Osteocyte (in vitro differentiated cells): ENCODE data around the gene NINJ2. TPM values are rescaled to one million over a fixed set of nuclear protein-coding genes. Genes with fewer than 3 reads are reported as not detected.

Source experiments
- DNase-seq: peaks from one replicate; pipeline ENCODE4 v3.0.0; 2021; ENCODE audit warnings: mixed read lengths; ENCODE audit not compliant: unreplicated experiment; ENCODE audit errors: extremely low spot score
- H3K27ac Mint-ChIP-seq: one replicate; pipeline ENCODE4 v1.8.0; 2021; ENCODE audit warnings: mild to moderate bottlenecking, mixed read lengths; ENCODE audit not compliant: unreplicated experiment
- H3K27me3 Mint-ChIP-seq: one replicate; pipeline ENCODE4 v1.8.0; 2021; ENCODE audit warnings: mixed read lengths; ENCODE audit not compliant: unreplicated experiment
- H3K36me3 Mint-ChIP-seq: one replicate; pipeline ENCODE4 v1.8.0; 2021; ENCODE audit warnings: mixed read lengths; ENCODE audit not compliant: unreplicated experiment
- H3K4me1 Mint-ChIP-seq: one replicate; pipeline ENCODE4 v1.8.0; 2021; ENCODE audit warnings: mixed read lengths; ENCODE audit not compliant: unreplicated experiment
- H3K4me3 Mint-ChIP-seq: one replicate; pipeline ENCODE4 v1.8.0; 2021; ENCODE audit warnings: mild to moderate bottlenecking, moderate library complexity, mixed read lengths; ENCODE audit not compliant: unreplicated experiment
- H3K9me3 Mint-ChIP-seq: one replicate; pipeline ENCODE4 v1.8.0; 2021; ENCODE audit warnings: mixed read lengths; ENCODE audit not compliant: unreplicated experiment
- CTCF ChIP-seq: fragments of 200-600 bp; sonication (generic); IDR thresholded peaks from 2 replicates; pipeline ENCODE4 v1.5.0; 2021; ENCODE audit warnings: antibody characterized with exemption, mild to moderate bottlenecking, moderate library complexity
- total RNA-seq: library from RNA; stranded (reverse); gene quantifications from 2 replicates; pipeline ENCODE4 v1.2.1, GENCODE V29; 2021

Gene NINJ2
- total RNA-seq, 1 donor from 2014 or later, result 2.3 TPM

DNA sequence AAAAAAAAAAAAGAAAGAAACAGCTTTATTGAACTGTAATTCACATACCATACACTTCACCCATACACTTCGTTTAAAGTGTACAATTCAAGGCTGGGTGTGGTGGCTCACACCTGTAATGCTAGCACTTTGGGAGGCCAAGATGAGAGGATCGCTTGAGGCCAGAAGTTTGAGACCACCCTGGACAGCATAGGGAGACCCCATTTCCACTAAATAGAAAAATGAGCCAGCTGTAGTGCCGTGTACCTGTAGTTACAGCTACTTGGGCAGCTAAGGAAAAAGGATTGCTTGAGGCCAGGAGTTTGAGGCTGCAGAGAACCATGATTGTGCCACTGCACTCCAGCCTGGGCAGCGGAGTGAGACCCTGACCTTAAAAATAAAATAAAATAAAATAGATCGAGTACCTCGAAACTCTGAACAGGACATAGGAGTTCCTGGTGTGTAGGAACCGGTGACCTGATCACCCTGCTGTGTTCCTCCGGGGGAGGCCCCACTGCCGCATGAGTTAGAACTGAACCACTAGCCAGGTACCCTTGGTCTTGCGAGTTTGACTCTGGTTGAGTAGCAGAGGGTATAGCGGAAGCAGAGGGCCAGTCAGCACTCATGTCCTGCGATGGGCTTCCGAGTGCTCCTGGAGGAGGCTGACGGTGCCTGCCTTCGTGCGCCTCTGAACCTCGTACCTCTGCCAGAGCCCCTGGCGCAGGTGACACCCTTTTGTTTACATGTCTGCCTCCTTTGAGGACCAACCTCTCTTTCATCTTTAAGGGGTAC, 123.5 kb downstream of the NINJ2 start:
- Mint-ChIP-seq H3K4me1 (peaks cover 3% of the 10 kb centered on the region), H3K27me3 (peaks cover 9% of the 10 kb centered on the region), H3K27ac (no peak overlapping the region), H3K36me3 (no peaks in the 10 kb centered on the region), H3K9me3 (no peaks in the 10 kb centered on the region), H3K4me3 (no peak overlapping the region)
- no peak for TF ChIP-seq CTCF
- DNase-seq, result no peak

GRCh38 chr12:538731-539539, 124.3 kb downstream of the NINJ2 start:
- Mint-ChIP-seq H3K9me3 (no peaks in the 10 kb centered on the region), H3K4me3 (no peak overlapping the region), H3K4me1 (peaks cover 3% of the 10 kb centered on the region), H3K27ac (no peak overlapping the region), H3K27me3 (peaks cover 4% of the 10 kb centered on the region), H3K36me3 (no peaks in the 10 kb centered on the region)
- no peak for TF ChIP-seq CTCF
- DNase-seq, result no peak

DNA sequence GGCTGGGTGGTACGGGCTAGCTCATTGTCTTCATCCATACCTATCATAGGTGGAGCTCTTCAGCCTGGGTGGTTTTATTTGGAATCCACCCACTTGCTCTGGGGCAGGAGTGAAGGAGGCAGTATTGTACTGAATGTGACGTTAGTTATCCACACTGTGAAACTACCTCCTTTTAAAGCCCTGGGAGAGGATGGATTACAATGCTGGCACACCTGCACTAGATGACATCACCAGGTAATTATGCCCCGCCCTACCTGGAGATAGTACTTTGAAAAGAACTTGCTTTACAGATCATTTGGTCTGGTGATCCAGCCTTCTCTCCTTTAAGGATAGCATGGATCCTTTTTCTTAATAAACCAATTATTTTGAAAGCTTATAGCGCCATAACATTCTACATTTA, 125.5 kb downstream of the NINJ2 start:
- peaks cover 3% of the 10 kb centered on the region for H3K4me1 Mint-ChIP-seq
- H3K4me3 Mint-ChIP-seq, result no peak overlapping the region
- peaks cover under 1% of the 10 kb centered on the region for H3K9me3 Mint-ChIP-seq
- DNase-seq, result no peak
- no peak overlapping the region for H3K27ac Mint-ChIP-seq
- no peak for TF ChIP-seq CTCF
- H3K27me3 Mint-ChIP-seq, result peaks cover 4% of the 10 kb centered on the region
- no peaks in the 10 kb centered on the region for H3K36me3 Mint-ChIP-seq

DNA sequence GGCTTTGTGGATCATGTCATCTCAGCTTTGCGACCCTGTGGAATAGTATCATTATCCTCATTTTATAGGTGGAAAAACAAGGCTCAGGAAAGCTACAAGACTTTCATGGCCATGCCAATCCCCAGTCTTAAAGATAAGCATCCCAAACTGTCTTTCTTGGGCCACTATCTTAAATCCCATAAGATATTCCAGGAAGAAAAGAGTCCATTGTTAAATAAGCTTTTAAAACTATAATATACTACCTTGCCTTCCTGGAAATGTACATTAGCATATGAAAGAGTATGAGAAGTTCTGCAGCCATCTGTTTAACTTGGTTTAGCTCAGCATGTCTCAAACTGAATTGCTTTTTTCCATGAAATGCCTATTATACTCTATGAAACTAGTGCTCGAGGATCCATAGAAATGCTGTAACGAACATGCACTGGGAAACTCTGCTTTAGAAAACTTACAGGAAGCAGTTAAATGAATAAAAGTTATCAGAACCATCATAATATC, 126.4 kb downstream of the NINJ2 start:
- Mint-ChIP-seq H3K27me3 (peaks cover 4% of the 10 kb centered on the region), H3K4me3 (no peak overlapping the region), H3K9me3 (peaks cover 9% of the 10 kb centered on the region), H3K36me3 (peaks cover 4% of the 10 kb centered on the region), H3K4me1 (peaks cover under 1% of the 10 kb centered on the region), H3K27ac (no peak overlapping the region)
- no peak for TF ChIP-seq CTCF
- DNase-seq, result no peak

- no peak for TF ChIP-seq CTCF
- DNase-seq, result no peak
- Mint-ChIP-seq H3K4me1 (no peaks in the 10 kb centered on the region), H3K9me3 (peaks cover 9% of the 10 kb centered on the region), H3K4me3 (no peak overlapping the region), H3K27me3 (peaks cover 3% of the 10 kb centered on the region), H3K36me3 (peaks cover 4% of the 10 kb centered on the region), H3K27ac (no peak overlapping the region)
These were observed 127.8 kb downstream of the NINJ2 start for GRCh38 chr12:535396-535795.
